HG02763 (cell line): Measurements from ENCODE around the gene PLEKHH3.

ENCODE experiments used
- ATAC-seq: cut with Tn5 transposase; IDR thresholded peaks from one replicate; pipeline ENCODE4 v1.9.1; 2021; ENCODE audit warnings: mild to moderate bottlenecking, moderate library complexity; ENCODE audit not compliant: unreplicated experiment

Gene PLEKHH3, protein sequence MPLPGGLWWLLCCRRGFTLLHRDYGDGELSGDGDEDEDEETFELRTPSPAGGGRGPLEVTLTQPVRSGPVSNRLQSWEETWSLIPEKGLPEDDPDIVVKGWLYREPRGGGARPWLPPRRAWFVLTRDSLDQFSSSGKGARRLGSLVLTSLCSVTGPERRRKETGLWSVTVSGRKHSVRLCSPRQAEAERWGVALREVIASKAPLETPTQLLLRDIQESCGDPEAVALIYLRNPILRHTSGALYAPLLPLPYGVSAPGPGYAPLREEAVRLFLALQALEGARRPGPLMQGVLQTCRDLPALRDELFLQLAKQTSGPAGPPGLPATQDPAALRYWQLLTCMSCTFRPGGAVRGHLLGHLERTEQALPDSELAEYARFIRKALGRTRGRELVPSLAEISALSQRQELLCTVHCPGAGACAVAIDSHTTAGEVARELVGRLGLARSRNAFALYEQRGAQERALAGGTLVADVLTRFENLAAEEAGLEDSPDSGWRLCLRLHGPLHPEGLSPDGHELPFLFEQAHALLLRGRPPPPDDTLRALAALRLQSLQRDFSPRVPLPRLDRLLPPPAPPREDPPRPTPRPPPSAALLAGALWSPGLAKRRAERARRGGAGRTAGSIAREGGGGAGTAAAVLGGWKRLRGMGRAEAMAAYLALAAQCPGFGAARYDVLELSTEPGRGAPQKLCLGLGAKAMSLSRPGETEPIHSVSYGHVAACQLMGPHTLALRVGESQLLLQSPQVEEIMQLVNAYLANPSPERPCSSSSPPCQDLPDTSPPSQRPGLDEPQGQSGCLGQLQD

DNA sequence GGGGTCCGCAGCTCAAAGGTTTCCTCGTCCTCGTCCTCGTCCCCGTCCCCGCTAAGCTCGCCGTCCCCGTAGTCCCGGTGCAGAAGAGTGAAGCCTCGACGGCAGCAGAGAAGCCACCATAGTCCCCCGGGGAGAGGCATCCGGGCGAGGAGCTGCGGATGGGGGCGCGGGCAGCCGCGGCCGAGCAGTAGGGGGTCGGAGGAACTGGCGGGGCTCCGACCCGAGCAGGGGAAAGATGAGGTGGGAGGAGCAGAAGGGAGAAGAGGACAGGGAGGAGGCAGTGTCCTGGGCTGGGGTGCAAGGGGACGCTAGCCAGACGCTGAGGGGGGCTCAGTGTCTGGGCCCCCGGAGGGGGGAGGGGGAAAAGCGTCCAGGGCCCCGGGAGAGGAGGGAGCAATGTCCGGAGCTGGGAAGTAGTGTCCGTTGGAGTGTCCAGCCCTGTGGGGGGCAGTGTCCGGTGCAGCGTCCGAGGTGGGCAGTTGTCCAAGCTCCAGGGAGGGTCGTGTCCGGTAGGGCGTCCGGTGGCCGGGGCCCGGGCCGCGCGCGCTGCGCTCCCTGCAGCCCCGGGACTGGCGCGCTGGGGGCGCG, at the start of gene PLEKHH3:
Gene PLEKHH3 (minus strand): TSS at position 571 of the 588 bp plus-strand sequence. CDS start 431 bp downstream, at position 140.
- no peak for ATAC-seq

DNA sequence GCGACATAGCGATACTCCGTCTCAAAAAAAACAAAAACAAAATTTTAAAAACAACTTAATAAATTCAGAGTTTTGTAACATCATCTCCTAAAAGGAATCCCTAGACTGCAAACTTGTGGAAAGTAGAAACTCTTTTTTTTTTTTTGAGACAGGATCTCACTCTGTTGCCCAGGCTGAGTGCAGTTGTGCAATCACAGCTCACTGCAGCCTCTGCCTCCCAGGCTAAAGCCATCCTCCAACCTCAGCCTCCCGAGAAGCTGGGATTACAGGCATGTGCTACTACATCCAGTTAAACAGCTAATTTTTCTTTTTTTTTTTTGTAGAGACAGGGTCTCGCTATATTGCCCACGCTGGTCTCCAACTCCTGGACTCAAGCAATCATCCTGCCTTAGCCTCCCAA, 48.3 kb upstream of the PLEKHH3 start:
- no peak for ATAC-seq

DNA sequence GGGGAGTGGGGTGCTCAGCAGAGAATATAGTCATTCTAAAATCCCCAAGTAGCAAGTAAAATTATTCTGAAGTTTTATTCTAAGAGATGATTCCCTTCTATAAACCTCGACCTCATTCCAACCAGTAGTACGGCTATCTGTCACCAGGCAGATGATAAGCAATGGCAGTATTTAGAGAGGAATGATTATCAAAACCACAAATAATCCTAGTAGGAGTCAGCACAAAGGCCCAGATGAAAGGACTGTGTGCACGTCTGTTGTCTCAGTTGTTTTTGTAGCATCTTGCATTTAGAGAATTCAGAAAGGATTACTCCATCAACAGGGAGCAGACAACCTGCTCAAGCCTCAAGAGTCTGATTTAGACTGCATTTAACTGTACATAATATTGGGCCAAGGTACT, 46.8 kb upstream of the PLEKHH3 start:
- ATAC-seq, result no peak

DNA sequence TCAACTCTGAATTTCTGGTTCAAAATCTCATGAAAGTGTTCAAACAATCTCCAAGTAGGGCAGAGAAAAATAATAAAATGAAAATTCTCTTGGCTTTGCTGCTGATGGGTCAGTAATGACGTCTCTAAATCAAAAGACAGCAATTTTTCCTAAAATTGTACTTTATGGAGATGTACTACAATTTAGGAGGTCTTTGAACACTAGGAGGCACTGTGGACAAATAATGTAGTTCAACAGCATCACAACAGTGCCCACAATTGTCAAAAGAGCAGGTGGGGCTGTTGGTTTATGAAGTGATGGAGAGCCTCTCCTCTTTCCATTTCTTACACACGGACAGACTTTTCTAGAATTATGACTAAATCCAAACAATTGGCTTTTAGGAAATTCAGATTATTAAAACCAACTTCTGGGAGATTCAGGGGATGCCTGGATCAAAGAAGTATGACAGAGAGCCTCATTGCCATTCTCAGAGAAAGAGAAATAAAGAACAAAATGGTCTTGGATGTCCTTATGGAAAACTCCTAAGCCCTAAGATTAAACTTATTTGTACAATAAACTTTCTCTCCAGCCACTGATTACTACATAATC, 44.3 kb upstream of the PLEKHH3 start:
- ATAC-seq, result no peak

GRCh38 chr17:42709561-42709960, 32.8 kb upstream of the PLEKHH3 start:
- no peak for ATAC-seq

- no peak for ATAC-seq
These were observed 31.8 kb upstream of the PLEKHH3 start for GRCh38 chr17:42708588-42708987.

DNA sequence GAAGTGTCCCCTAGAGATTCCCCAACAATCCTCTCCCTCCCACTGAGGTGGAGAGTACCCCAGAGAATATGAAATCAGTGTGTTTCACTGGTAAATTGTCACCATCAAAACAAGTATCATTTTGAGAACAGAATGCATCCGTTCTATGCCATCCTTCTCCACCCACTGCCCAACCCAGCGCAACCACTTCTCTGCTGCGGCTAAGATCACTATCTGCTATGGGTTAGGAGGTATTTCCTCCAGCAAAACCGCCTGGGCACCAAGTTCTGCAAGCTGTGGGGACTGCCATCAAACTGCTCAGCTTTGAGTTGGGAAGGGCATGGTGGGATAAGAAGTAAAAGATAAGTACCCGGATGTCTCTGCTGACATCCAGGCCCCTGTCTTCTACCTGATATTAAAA, 29.9 kb upstream of the PLEKHH3 start:
- ATAC-seq, result no peak

DNA sequence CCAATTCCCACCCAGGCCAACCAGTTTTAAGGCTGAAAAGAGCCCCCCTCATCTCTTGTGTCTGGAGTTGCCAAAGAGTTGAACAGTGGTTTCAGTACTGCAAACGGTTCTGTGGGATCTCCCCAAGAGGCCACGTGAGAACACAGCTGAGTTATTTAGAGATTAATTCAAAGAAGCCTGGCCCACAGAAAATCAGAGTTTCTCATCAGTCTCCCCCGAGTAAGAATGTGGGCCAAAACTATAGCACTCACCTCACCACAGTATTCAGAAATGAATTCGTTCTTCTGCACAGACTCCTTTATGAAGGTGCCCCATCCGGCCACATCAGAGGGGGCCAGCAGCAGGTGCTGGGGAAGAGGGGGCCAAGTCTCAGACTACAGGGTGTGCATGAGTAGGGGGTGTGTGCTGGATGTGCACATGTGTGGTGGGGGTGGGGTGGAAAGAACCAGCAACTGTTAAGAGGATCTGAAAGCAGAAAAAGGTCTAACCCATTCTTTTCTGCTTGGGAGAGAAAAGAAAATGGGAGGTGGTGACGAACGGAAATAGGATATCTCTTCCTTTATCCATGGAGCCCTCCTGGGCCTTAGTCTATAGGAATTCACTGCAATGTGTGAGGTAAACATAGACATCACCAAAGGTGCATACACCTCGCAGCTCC, 28.2 kb upstream of the PLEKHH3 start:
- ATAC-seq, result peak; percentile 55

- no peak for ATAC-seq
These were observed 27.7 kb upstream of the PLEKHH3 start for GRCh38 chr17:42704490-42704836.

DNA sequence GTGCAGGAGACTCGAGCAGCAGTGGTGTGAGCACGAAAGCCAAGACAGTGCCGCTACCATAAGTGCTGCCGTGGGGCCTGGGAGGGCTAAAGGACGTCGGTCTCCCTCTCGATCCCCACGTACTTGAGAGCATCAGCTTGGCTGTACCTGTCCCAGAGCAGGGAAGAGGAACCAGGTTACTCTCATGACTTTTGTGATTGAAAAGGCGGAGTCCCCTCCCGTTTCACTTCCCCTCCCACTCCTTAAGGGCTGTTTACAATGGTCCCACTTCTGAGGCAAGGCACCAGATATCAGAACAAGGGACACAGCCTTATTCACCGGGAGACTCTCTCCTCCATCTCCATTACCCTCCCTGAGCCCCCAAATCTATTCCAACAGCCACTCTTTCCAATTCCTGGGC, 25.7 kb upstream of the PLEKHH3 start:
- ATAC-seq, result no peak

DNA sequence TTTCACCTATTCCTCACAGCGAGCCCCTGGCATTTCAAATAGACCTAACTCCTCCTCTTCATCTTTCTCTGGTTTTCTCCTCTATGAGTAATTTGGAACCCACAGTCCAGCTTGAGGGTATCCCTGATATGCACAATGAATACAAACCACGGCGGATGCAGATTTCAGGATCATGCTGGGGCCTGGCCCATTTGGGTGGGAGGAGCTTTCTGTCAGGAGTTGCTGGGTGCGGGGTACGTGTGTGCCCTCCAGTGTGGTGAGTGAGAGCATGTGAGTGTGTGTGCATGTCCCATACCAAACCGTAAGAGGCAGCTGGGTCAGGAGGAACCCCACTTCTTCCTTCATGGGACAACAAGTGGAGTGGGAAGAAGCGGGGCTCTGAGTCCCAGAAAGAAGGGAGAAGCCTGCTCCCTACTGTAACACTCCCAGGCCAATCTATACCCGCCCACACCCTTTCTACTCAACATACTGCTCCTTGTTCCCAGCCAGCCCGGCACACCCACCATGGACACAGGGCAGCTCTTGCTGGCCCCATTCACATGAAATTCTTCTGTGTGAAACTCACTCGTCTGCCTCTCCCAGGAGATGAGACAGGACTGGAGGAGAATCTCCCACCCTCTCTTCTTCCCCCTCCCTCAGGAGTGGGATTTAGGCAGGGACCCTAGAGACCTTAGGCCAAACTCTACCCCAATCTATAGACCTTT, 23.9 kb upstream of the PLEKHH3 start:
- no peak for ATAC-seq

DNA sequence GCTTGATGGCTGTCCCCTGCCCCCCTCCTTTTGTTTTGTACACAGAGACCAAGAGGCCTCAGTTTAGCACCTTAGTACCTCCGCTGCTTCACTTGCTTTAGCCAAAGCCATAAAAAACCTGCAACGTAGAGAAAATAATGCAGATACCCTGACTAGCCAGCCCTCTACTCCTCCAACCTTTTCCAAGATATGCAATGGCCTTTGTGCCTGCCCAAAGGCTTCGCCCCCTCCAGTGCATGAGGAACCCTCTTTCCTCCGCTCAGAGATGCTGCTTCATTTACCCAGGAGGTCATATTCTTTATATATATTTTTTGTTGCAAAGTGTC, 22.6 kb upstream of the PLEKHH3 start:
- ATAC-seq, result no peak

- no peak for ATAC-seq
These were observed 22.1 kb upstream of the PLEKHH3 start for GRCh38 chr17:42698736-42699414.

- no peak for ATAC-seq
These were observed 20.5 kb upstream of the PLEKHH3 start for GRCh38 chr17:42697108-42697811.

- ATAC-seq, result no peak
These were observed 18.7 kb upstream of the PLEKHH3 start for GRCh38 chr17:42695500-42695899.

DNA sequence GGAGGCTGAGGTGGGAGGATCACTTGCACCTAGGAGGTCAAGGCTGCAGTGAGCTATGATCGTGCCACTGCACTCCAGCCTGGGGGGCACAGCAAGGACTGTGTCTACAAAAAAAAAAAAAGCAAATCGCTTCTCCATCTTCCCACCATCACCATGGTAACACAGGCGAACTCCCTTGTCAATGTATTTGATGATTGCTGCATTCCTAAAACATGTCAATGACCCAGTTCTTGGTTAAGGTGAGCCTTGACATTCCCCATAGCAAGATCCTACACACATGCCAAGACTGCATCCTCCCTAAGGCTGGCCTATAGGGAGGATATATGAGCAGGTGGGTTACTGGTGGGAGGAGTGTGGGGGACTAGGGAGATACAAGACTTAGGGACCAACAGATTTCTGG, 17.7 kb upstream of the PLEKHH3 start:
- no peak for ATAC-seq

- ATAC-seq, result no peak
These were observed 15.7 kb upstream of the PLEKHH3 start for GRCh38 chr17:42692489-42692888.

DNA sequence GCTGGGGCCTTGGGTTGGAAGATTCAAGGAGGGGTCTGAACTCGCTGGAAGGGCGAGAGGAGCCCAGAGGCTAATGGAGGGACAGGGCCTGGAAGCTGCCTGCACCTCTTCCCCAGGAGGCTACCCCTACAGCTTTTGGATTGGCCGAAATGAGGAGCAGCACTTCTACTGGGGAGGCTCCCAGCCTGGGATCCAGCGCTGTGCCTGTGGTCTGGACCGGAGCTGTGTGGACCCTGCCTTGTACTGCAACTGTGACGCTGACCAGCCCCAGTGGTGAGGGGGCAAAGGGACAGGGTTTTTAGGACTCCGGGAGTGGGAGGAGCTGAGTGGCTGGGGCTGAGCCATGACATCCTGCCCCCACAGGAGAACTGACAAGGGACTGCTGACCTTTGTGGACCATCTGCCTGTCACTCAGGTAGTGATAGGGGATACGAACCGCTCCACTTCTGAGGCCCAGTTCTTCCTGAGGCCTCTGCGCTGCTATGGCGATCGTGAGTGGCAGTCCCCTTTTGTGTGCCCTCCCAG, 14.3 kb upstream of the PLEKHH3 start:
- no peak for ATAC-seq

- ATAC-seq, result no peak
These were observed 13.8 kb upstream of the PLEKHH3 start for GRCh38 chr17:42690596-42690995.
